PC-9 (cell line): Measurements from ENCODE around the gene KRTAP10-3.

ENCODE experiments used
- EZH2 ChIP-seq: fragments of 200-600 bp; sonication (generic); IDR thresholded peaks from 2 replicates; pipeline ENCODE4 v1.8.0; 2017; ENCODE audit warnings: antibody characterized with exemption, low read depth
- TF ChIP-seq, protein P1 (sequence below): fragments of 200-600 bp; sonication (generic); conservative IDR thresholded peaks from 2 replicates; pipeline ENCODE4 v1.6.1; 2017; ENCODE audit warnings: mixed run types, antibody characterized with exemption, mild to moderate bottlenecking, moderate library complexity

DNA sequence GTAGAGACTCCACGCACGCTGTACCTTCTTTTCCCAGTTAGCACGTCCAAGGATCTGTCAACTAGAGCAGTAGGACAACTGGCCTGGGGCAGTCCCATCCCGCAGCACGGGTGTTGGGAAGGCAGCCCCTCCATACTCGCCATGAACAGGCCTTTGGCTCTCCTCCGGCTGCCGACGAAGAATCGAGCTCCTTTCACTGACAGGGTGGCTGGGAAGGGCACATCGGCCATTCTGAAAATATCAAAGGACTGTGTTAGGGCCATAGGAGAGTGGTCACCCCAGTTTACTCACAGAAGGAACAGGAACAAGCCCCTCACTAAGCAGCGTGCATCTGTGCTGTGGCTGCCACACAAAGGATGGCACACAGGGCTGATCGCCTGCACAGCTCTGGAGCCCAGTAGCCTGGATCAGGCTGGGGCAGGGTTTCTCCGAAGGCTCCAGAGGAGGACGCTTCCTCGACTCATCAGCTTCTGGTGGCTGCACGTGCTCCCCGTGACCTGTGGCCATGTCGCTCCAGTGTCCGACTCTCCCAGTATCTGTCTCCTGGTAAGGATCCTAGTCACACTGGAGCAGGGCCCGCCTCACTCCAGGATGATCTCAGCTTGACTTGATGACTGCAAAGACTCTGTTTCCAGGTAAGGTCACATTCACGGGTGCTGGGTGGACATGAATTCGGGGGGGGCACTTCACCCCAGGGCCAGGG is 27.5 kb downstream of the KRTAP10-3 start:
- TF ChIP-seq, protein P1, sequence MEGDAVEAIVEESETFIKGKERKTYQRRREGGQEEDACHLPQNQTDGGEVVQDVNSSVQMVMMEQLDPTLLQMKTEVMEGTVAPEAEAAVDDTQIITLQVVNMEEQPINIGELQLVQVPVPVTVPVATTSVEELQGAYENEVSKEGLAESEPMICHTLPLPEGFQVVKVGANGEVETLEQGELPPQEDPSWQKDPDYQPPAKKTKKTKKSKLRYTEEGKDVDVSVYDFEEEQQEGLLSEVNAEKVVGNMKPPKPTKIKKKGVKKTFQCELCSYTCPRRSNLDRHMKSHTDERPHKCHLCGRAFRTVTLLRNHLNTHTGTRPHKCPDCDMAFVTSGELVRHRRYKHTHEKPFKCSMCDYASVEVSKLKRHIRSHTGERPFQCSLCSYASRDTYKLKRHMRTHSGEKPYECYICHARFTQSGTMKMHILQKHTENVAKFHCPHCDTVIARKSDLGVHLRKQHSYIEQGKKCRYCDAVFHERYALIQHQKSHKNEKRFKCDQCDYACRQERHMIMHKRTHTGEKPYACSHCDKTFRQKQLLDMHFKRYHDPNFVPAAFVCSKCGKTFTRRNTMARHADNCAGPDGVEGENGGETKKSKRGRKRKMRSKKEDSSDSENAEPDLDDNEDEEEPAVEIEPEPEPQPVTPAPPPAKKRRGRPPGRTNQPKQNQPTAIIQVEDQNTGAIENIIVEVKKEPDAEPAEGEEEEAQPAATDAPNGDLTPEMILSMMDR, result no peak
- no peak for TF ChIP-seq EZH2
